HepG2 (cell line): Measurements from ENCODE around the gene PDLIM5. TPM values are rescaled to one million over a fixed set of nuclear protein-coding genes. Genes with fewer than 3 reads are reported as not detected.

ENCODE experiments used
- ARHGAP35 ChIP-seq: sonication (generic); formaldehyde crosslinking; IDR thresholded peaks from 2 replicates; pipeline ENCODE4 v1.9.0; 2022; ENCODE audit warnings: mild to moderate bottlenecking, inconsistent platforms, moderate library complexity, missing genetic modification reagents, borderline replicate concordance
- CHD4 ChIP-seq: fragments of 200-600 bp; sonication (generic); IDR thresholded peaks from 2 replicates; pipeline ENCODE4 v1.7.0; 2017; ENCODE audit warnings: mild to moderate bottlenecking, low read length, borderline replicate concordance
- FOSL2 ChIP-seq: sonication (generic); formaldehyde crosslinking; IDR thresholded peaks from 2 replicates; pipeline ENCODE4 v1.4.0; 2020; ENCODE audit warnings: missing genetic modification reagents
- KDM4B ChIP-seq: sonication (generic); formaldehyde crosslinking; IDR thresholded peaks from 2 replicates; pipeline ENCODE4 v1.4.0; 2020; ENCODE audit warnings: missing genetic modification reagents
- KDM5B ChIP-seq: sonication (generic); formaldehyde crosslinking; IDR thresholded peaks from 2 replicates; pipeline ENCODE4 v1.4.0; 2020; ENCODE audit warnings: missing genetic modification reagents, mild to moderate bottlenecking, borderline replicate concordance
- LCORL ChIP-seq, 2 experiments: fragments of 450-650 bp in 1 of 2; sonication (generic) in 1 of 2; formaldehyde crosslinking in 1 of 2; IDR thresholded peaks; 2 replicates each; pipeline versions ENCODE4 v1.5.0 to v1.6.1; 2017 to 2020; ENCODE audit warnings: antibody characterized with exemption in 1 of 2, missing genetic modification reagents in 1 of 2
- MBD4 ChIP-seq: IDR thresholded peaks from 2 replicates; pipeline ENCODE4 v1.6.1; 2012; ENCODE audit warnings: low read length, inconsistent platforms, borderline replicate concordance
- NR3C1 ChIP-seq: sonication (generic); formaldehyde crosslinking; IDR thresholded peaks from 2 replicates; pipeline ENCODE4 v1.4.0; 2020; ENCODE audit warnings: missing genetic modification reagents
- TMF1 ChIP-seq: sonication (generic); formaldehyde crosslinking; IDR thresholded peaks from 2 replicates; pipeline ENCODE4 v1.8.1; 2022; ENCODE audit warnings: low read depth, missing genetic modification reagents
- ZC3H13 ChIP-seq: sonication (generic); formaldehyde crosslinking; IDR thresholded peaks from 2 replicates; pipeline ENCODE4 v1.8.1; 2023; ENCODE audit warnings: mild to moderate bottlenecking, missing genetic modification reagents, moderate library complexity
- ZNF44 ChIP-seq: sonication (generic); formaldehyde crosslinking; IDR thresholded peaks from 2 replicates; pipeline ENCODE4 v1.5.1; 2020; ENCODE audit warnings: mild to moderate bottlenecking, missing genetic modification reagents
- ZNF7 ChIP-seq: IDR thresholded peaks from 2 replicates; pipeline ENCODE4 v1.6.1; 2016; ENCODE audit warnings: missing biosample characterization, missing genetic modification reagents
- polyA plus RNA-seq, 8 experiments: library from polyadenylated mRNA; depleted of rRNA in 3 of 8; stranded (reverse) in 7 of 8; unstranded in 1 of 8; fragments of >200 nt; fragmentation: Illumina TruSeq in 4 of 8; extraction: Trizol in 4 of 8; gene quantifications; 2 replicates each; pipeline versions ENCODE4 v1.2.1 to v1.2.3, GENCODE V29; 2011 to 2016; ENCODE audit warnings: low read depth in 4 of 8, missing spikeins in 1 of 8, mixed read lengths in 1 of 8; ENCODE audit not compliant: insufficient read depth in 1 of 8
- total RNA-seq, 5 experiments: library from RNA; depleted of rRNA; stranded (reverse); fragments of >200 nt; fragmentation: Illumina TruSeq; extraction: Trizol; gene quantifications; 2 replicates each; pipeline ENCODE4 v1.2.3, GENCODE V29; 2016; ENCODE audit warnings: low read depth in 1 of 5
- TF ChIP-seq, protein P1 (sequence below): IDR thresholded peaks from 2 replicates; pipeline ENCODE4 v1.6.1; 2016; ENCODE audit warnings: low read depth, missing genetic modification reagents, missing compliant biosample characterization
- TF ChIP-seq, protein P2 (sequence below): sonication (generic); formaldehyde crosslinking; IDR thresholded peaks from 2 replicates; pipeline ENCODE4 v1.4.0; 2020; ENCODE audit warnings: missing genetic modification reagents
- TF ChIP-seq, protein P3 (sequence below): sonication (generic); formaldehyde crosslinking; IDR thresholded peaks from 2 replicates; pipeline ENCODE4 v1.4.0; 2020; ENCODE audit warnings: mild to moderate bottlenecking, low read depth, missing genetic modification reagents
- TF ChIP-seq, protein P4 (sequence below): sonication (generic); formaldehyde crosslinking; IDR thresholded peaks from 2 replicates; pipeline ENCODE4 v1.4.0; 2020; ENCODE audit warnings: low read depth, mild to moderate bottlenecking, missing genetic modification reagents

The PDLIM5 gene
- total and polyA plus RNA-seq, 2 of the 13 experiments (the other 11 are each of a cell fraction or from before 2014, with no cell fraction given) = 52.8 to 119 TPM

DNA sequence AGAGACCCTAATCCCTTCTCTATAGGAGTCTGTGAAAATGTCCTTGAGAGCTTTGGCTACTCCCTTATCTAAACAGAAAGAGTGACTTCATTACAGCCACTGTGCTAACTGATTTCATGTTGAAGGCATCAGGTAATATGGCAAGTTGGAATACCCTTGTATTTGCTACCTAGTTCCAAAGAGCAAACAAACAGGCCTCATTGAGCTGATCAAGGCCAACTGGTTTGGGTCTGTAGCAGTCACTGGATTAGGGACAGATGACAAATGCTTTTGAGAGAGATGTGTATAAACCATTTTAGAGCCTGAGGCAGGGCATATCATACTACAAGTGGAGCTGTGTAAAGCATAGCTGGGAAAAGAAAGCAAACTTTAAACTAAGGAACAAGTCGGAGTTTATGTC, 22.9 kb upstream of the PDLIM5 start (continued):
- TF ChIP-seq ZC3H13 (CRISPR knock-in tag) (no peak), KDM4B (CRISPR knock-in tag) (no peak), ARHGAP35 (CRISPR knock-in tag) (no peak), KDM5B (CRISPR knock-in tag) (no peak), NR3C1 (CRISPR knock-in tag) (no peak), FOSL2 (peak; percentile 68), ZNF7 (CRISPR knock-in tag) (no peak), ZNF44 (CRISPR knock-in tag) (no peak), MBD4 (no peak; the same call in 1 of the 2 replicates), CHD4 (no peak), LCORL (IDR thresholded peaks at IDR 0.05) (0 out of 2 replicates have a peak, but pooled peaks have one; percentile 45), LCORL (CRISPR knock-in tag; IDR thresholded peaks at IDR 0.05) (peak; percentile 62), TMF1 (no peak)
- TF ChIP-seq, protein P1, sequence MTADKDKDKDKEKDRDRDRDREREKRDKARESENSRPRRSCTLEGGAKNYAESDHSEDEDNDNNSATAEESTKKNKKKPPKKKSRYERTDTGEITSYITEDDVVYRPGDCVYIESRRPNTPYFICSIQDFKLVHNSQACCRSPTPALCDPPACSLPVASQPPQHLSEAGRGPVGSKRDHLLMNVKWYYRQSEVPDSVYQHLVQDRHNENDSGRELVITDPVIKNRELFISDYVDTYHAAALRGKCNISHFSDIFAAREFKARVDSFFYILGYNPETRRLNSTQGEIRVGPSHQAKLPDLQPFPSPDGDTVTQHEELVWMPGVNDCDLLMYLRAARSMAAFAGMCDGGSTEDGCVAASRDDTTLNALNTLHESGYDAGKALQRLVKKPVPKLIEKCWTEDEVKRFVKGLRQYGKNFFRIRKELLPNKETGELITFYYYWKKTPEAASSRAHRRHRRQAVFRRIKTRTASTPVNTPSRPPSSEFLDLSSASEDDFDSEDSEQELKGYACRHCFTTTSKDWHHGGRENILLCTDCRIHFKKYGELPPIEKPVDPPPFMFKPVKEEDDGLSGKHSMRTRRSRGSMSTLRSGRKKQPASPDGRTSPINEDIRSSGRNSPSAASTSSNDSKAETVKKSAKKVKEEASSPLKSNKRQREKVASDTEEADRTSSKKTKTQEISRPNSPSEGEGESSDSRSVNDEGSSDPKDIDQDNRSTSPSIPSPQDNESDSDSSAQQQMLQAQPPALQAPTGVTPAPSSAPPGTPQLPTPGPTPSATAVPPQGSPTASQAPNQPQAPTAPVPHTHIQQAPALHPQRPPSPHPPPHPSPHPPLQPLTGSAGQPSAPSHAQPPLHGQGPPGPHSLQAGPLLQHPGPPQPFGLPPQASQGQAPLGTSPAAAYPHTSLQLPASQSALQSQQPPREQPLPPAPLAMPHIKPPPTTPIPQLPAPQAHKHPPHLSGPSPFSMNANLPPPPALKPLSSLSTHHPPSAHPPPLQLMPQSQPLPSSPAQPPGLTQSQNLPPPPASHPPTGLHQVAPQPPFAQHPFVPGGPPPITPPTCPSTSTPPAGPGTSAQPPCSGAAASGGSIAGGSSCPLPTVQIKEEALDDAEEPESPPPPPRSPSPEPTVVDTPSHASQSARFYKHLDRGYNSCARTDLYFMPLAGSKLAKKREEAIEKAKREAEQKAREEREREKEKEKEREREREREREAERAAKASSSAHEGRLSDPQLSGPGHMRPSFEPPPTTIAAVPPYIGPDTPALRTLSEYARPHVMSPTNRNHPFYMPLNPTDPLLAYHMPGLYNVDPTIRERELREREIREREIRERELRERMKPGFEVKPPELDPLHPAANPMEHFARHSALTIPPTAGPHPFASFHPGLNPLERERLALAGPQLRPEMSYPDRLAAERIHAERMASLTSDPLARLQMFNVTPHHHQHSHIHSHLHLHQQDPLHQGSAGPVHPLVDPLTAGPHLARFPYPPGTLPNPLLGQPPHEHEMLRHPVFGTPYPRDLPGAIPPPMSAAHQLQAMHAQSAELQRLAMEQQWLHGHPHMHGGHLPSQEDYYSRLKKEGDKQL (CRISPR knock-in tag) = peak; percentile 76
- TF ChIP-seq, protein P2, sequence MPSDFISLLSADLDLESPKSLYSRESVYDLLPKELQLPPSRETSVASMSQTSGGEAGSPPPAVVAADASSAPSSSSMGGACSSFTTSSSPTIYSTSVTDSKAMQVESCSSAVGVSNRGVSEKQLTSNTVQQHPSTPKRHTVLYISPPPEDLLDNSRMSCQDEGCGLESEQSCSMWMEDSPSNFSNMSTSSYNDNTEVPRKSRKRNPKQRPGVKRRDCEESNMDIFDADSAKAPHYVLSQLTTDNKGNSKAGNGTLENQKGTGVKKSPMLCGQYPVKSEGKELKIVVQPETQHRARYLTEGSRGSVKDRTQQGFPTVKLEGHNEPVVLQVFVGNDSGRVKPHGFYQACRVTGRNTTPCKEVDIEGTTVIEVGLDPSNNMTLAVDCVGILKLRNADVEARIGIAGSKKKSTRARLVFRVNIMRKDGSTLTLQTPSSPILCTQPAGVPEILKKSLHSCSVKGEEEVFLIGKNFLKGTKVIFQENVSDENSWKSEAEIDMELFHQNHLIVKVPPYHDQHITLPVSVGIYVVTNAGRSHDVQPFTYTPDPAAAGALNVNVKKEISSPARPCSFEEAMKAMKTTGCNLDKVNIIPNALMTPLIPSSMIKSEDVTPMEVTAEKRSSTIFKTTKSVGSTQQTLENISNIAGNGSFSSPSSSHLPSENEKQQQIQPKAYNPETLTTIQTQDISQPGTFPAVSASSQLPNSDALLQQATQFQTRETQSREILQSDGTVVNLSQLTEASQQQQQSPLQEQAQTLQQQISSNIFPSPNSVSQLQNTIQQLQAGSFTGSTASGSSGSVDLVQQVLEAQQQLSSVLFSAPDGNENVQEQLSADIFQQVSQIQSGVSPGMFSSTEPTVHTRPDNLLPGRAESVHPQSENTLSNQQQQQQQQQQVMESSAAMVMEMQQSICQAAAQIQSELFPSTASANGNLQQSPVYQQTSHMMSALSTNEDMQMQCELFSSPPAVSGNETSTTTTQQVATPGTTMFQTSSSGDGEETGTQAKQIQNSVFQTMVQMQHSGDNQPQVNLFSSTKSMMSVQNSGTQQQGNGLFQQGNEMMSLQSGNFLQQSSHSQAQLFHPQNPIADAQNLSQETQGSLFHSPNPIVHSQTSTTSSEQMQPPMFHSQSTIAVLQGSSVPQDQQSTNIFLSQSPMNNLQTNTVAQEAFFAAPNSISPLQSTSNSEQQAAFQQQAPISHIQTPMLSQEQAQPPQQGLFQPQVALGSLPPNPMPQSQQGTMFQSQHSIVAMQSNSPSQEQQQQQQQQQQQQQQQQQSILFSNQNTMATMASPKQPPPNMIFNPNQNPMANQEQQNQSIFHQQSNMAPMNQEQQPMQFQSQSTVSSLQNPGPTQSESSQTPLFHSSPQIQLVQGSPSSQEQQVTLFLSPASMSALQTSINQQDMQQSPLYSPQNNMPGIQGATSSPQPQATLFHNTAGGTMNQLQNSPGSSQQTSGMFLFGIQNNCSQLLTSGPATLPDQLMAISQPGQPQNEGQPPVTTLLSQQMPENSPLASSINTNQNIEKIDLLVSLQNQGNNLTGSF (CRISPR knock-in tag) = no peak
- TF ChIP-seq, protein P3, sequence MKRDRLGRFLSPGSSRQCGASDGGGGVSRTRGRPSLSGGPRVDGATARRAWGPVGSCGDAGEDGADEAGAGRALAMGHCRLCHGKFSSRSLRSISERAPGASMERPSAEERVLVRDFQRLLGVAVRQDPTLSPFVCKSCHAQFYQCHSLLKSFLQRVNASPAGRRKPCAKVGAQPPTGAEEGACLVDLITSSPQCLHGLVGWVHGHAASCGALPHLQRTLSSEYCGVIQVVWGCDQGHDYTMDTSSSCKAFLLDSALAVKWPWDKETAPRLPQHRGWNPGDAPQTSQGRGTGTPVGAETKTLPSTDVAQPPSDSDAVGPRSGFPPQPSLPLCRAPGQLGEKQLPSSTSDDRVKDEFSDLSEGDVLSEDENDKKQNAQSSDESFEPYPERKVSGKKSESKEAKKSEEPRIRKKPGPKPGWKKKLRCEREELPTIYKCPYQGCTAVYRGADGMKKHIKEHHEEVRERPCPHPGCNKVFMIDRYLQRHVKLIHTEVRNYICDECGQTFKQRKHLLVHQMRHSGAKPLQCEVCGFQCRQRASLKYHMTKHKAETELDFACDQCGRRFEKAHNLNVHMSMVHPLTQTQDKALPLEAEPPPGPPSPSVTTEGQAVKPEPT (CRISPR knock-in tag) = no peak
- TF ChIP-seq, protein P4, sequence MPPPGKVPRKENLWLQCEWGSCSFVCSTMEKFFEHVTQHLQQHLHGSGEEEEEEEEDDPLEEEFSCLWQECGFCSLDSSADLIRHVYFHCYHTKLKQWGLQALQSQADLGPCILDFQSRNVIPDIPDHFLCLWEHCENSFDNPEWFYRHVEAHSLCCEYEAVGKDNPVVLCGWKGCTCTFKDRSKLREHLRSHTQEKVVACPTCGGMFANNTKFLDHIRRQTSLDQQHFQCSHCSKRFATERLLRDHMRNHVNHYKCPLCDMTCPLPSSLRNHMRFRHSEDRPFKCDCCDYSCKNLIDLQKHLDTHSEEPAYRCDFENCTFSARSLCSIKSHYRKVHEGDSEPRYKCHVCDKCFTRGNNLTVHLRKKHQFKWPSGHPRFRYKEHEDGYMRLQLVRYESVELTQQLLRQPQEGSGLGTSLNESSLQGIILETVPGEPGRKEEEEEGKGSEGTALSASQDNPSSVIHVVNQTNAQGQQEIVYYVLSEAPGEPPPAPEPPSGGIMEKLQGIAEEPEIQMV (CRISPR knock-in tag) = no peak
